ENCODE data around the gene C11orf91.

Gene C11orf91

GRCh38 chr11:33736148-33736812 is 35.7 kb upstream of the C11orf91 start, which contains the start of gene CD59:
TSS of gene CD59 (minus strand) at chr11:33736423. CDS start at chr11:33722445, 13,978 bp downstream.
- TF ChIP-seq CTCF (conservative IDR thresholded peaks at IDR 0.05; ENCODE audit: control insufficient read depth, insufficient read depth, low read depth, low read length): no peak
- peak within 1 kb of the TSS; percentile 75 for H3K4me3 ChIP-seq (ENCODE audit: control insufficient read depth, low read depth, low read length)
- peak; percentile 88 for DNase-seq (ENCODE audit: low read depth)

- TF ChIP-seq CTCF (conservative IDR thresholded peaks at IDR 0.05; ENCODE audit: control insufficient read depth, insufficient read depth, low read depth, low read length): no peak
- peak overlapping the region; percentile 75 for H3K4me3 ChIP-seq (ENCODE audit: control insufficient read depth, low read depth, low read length)
- no peak for DNase-seq (ENCODE audit: low read depth)
Observed at GRCh38 chr11:33735271-33736147, 34.9 kb upstream of the C11orf91 start.

- no peak for TF ChIP-seq CTCF (conservative IDR thresholded peaks at IDR 0.05; ENCODE audit: control insufficient read depth, insufficient read depth, low read depth, low read length)
- H3K4me3 ChIP-seq (ENCODE audit: control insufficient read depth, low read depth, low read length): peak overlapping the region; percentile 75
Observed at GRCh38 chr11:33734441-33735270, 34.0 kb upstream of the C11orf91 start.

GRCh38 chr11:33733980-33734379 is 33.4 kb upstream of the C11orf91 start:
- no peak for TF ChIP-seq CTCF (conservative IDR thresholded peaks at IDR 0.05; ENCODE audit: control insufficient read depth, insufficient read depth, low read depth, low read length)
- H3K4me3 ChIP-seq (ENCODE audit: control insufficient read depth, low read depth, low read length): peak overlapping the region; percentile 75
- DNase-seq (ENCODE audit: low read depth): no peak

More at GRCh38 chr11:33734441-33735270, 34.0 kb upstream of the C11orf91 start:
- DNase-seq (ENCODE audit: low read depth): peak; percentile 59

DNA sequence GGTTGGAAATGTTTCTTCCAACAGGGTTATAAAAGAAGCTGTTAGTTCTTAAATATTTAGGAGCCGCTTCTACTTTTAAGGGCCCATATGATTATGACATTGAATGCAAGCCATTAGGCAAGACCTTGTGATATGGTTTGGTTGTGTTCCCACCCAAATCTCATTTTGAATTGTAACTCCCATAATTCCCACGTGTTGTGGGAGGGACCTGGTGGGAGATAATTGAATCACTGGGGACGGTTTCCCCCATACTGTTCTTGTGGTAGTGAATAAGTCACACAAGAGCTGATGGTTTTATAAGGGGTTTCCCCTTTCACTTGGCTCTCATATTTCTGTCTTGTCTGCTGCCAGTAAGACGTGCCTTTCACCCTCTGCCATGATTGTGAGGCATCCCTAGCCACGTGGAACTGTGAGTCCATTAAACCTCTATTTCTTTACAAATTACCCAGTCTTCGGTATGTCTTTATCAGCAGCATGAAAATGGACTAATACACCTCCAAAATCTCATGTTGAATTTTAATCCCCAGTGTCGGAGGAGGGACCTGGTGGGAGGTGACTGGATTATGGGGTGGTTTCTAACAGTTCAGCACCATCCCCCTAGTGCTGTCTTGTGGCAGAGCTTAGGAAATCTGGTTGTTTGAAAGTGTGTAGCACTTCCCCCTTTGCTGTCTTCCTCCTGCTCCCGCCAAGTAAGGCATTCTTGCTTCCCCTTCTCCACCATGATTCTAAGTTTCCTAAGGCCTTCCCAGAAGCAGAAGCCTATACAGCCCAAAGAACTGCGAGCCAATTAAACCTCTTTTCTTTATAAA is 31.3 kb upstream of the C11orf91 start:
- TF ChIP-seq CTCF (conservative IDR thresholded peaks at IDR 0.05; ENCODE audit: control insufficient read depth, insufficient read depth, low read depth, low read length): no peak
- DNase-seq (ENCODE audit: low read depth): peak; percentile 69
- no peak overlapping the region for H3K4me3 ChIP-seq (ENCODE audit: control insufficient read depth, low read depth, low read length)

All from fibroblast of mammary gland (primary cell).